Activated T-cell treated with anti-CD3 and anti-CD28 coated beads, Interleukin-2, amount 50 U/mL, for 48 hours (primary cell): Measurements from ENCODE around the gene NRP1.

ENCODE experiments used
- DNase-seq, 2 experiments: peaks; one replicate each; pipeline ENCODE4 v3.0.0-alpha.2; 2020

NRP1 gene

GRCh38 chr10:33256458-33256857 lies 78.0 kb downstream of the NRP1 start:
- no peak for DNase-seq

GRCh38 chr10:33254556-33255160 lies 79.8 kb downstream of the NRP1 start:
- no peak for DNase-seq

DNA sequence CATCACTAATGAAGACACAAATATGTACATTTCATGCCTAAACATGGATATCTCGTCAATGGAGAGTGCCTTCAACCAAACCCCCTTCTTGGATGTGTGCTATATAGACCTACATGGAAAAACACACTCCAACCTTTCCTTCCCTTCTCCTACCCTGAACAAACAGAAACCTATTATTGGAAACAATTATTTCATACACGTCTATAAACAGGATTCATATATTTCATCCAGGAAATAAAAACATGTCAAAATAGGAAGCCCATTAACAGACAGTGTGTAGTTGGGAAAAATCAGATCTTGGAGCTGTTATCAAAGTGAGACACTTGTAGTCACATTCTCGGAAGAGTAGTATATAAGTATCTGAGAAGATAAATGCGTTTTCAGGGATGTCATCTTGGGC lies 81.1 kb downstream of the NRP1 start:
- DNase-seq, result no peak

DNA sequence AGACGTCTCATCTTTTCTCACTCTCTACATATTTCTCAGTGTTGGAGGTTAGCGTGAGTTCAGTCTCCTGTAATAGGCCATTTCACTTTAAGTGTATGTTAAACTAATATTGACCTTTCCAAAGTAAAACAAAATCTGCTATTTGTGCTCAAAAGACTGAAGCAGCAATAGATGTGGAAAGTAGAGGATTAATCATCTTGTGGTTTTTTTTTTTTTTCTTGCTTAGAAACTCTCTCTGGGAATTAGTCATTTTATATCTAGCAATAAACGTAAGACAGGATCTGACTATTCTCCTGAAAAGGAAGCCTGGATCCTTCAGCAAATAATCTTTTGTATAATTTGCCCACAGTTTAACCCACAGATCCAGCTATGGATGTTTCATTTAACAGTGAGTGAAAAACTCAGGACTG lies 81.7 kb downstream of the NRP1 start:
- DNase-seq, result no peak

DNA sequence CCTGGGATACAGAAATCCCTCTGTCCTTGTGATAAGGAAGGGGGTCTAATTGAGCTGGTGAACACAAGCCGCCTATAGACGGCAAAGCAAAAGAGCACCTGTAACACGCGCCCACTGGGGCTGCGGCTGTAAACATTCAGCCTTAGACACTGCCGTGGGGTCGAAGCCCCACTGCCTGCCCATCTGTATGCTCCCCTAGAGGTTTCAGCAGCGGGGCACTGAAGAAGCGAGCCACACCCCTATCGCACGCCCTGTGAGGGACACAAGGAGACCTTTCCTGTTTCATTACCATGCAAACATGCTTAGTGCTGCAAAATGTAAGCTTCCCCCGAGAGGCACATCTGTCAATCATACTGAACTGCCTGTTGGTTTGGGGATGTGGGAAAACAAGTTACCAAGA lies 82.1 kb downstream of the NRP1 start:
- peak; percentile 37 to 45 for DNase-seq

GRCh38 chr10:33249659-33250345 lies 84.7 kb downstream of the NRP1 start:
- DNase-seq, result no peak

- no peak for DNase-seq
These were observed 85.3 kb downstream of the NRP1 start for GRCh38 chr10:33249137-33249536.

GRCh38 chr10:33248638-33249037 lies 85.8 kb downstream of the NRP1 start:
- no peak for DNase-seq

- DNase-seq, result no peak
These were observed 87.1 kb downstream of the NRP1 start for GRCh38 chr10:33247221-33247922.

DNA sequence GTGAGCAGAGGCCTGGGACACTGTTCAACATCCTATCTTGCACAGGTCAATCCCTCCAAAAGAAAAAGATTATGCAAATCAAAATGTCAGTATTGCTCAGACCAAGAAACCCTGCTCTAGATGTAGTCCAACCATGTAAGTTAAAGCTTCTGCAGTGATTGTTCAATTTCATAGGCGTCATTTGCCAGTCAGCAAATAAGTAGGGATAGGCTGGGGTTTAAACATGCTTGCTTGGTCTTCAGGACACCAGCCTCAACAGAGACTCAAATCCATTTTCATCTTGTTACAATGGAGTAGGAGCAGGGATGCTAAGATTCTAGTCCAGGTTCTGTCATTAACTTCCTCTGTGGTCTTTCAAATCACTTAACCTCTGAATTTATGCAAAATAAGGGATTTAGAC lies 89.1 kb downstream of the NRP1 start:
- DNase-seq, result no peak

GRCh38 chr10:33244354-33244967 lies 90.0 kb downstream of the NRP1 start:
- no peak for DNase-seq

GRCh38 chr10:33243703-33244102 lies 90.8 kb downstream of the NRP1 start:
- DNase-seq, result no peak

DNA sequence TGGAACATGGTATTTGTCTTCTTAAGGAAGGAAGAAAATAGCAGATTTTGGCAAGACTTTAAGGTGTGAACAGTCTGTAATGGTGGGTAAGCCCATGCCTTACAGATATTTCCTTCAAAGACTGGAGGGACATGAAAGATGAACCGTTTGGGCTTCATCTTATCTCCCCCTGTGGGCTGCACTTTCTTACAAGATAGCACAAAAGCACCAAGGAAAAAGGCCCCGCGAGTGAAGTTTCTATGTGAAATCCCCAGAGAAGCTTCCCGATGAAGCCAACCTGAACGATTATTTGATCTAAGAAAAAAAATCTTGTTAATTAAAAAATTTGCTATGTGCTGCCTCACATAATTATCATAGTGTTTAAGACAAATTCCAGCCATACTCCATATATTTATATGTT lies 91.5 kb downstream of the NRP1 start:
- no peak for DNase-seq

- no peak for DNase-seq
These were observed 93.1 kb downstream of the NRP1 start for GRCh38 chr10:33241351-33241750.

DNA sequence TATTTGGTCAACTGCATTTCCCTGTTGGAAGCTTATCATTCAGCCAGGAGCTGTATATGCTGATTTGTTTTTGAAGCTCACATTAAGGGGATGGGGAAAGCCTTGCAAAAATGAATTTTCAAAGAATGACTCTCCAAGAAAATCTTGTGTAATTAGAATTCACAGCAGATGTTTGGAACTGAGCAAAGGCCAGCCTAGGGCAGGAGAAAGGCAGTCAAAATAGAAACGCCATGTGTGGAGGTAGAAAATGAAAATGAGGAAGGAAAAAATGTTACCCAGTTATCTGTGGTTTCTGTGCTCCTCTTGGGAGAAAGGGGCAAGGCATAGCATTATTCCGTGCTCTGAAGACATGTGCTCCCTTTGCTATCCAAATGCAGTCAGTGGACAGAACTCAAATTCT lies 93.5 kb downstream of the NRP1 start:
- DNase-seq, result no peak

GRCh38 chr10:33240258-33240657 lies 94.2 kb downstream of the NRP1 start:
- DNase-seq, result no peak

DNA sequence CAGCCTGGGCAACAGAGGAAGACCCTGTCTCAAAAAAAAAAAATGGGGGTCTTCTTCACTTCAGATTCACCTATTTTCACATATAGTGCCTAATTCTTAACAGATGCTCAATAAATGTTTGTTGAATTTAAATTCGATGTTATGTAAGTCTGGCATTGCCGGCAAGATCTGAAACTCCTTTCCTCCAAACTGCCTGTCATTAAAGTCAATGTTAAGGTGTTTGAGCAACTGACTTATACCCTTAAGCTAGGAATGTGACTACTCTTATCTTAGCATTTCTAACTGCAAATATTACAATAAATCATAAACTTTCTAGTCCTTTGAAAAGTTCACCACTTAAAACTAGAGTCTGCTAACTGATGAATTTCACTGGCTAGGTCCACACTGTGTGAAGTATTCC lies 95.2 kb downstream of the NRP1 start:
- DNase-seq, result no peak

GRCh38 chr10:33238643-33239042 lies 95.8 kb downstream of the NRP1 start:
- no peak for DNase-seq

DNA sequence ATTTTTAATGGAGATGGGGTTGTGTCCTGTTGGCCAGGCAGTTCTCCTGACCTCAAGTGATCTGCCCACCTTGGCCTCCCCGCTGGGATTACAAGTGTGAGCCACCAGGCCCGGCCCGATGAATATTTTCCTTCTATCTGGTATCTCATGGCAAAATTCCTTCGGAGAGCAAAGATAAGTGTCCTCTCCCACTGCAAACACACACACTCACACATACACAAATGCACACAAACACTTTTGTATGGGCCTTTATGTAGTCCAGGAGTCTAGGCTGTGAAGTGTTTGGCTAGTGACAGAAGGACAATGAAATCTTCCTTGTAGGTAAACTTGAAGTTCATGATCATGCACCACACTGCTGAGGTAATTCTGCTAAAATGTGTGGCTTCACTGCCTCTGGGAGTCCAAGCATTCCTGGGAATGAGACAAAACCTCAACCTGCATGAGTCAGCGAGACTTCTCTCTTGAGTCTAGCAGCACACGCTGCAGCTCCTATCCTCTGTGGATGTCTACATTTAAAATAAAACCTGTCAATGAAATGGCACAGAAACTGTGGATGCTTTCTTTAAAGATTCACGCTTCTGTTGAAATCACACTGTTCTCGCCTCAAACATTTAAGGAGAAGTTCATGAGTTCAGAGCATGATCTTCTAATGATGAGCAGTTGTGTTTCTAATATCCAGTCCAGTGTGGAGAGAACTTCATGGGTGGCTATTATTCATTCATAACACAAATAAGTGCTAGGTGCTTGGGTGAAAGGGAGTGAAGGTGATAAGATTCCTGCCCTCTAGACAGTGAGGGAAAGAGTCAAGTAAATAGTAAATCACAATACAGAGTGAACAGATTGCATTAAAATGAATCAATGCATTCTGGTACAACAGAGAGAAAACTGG lies 96.5 kb downstream of the NRP1 start:
- DNase-seq, result no peak

- no peak for DNase-seq
These were observed 97.6 kb downstream of the NRP1 start for GRCh38 chr10:33236916-33237315.

GRCh38 chr10:33235951-33236350 lies 98.5 kb downstream of the NRP1 start:
- no peak for DNase-seq

DNA sequence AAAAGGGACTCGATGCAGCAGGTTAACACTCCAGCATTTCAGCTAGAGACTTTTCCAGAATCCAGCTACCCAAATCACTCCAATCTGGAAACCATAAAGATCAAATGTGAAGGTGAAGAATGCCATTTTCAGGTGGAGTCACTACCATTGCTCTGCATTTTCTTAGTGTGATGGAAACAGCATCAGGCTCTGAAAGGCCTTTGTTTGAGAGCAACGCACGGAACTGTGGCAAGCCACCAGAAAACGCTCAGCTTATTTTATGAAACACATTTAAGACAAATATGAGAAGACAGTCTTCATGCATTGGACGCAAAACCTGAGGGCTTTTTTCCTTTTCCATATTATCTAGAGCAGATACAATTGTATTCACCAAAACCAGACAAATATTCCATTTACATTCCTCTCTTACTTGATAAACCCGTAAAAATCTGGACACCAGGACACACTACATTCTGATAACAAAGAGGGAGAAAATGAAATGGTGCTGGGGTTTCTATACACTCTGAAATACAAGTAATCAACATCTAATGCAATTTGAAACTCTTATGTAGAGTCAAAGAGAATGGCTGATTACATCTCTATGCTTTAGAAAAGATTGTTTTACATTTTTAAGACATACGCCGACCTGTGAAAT lies 99.1 kb downstream of the NRP1 start:
- no peak for DNase-seq
